HepG2 (cell line): ENCODE results near the gene ROMO1.

Experiments used
- CREM ChIP-seq, 2 experiments: sonication (generic) in 1 of 2; formaldehyde crosslinking in 1 of 2; IDR thresholded peaks; 2 replicates each; pipeline versions ENCODE4 v1.4.0 to v1.6.1; 2016 to 2020; ENCODE audit warnings: antibody characterized with exemption in 1 of 2, mild to moderate bottlenecking in 1 of 2, missing genetic modification reagents in 1 of 2
- CTCF ChIP-seq: sonication (generic); formaldehyde crosslinking; IDR thresholded peaks from 2 replicates; pipeline ENCODE4 v1.5.0; 2020; ENCODE audit warnings: mild to moderate bottlenecking, missing genetic modification reagents, moderate library complexity
- EP300 ChIP-seq, 3 experiments: sonication (generic) in 1 of 3; formaldehyde crosslinking in 1 of 3; IDR thresholded peaks; 2 replicates each; pipeline versions ENCODE4 v1.5.1 to v1.6.1; 2011 to 2020; ENCODE audit warnings: low read depth in 2 of 3, low read length in 2 of 3, borderline replicate concordance in 1 of 3, improper control_type of control experiment in 1 of 3, mild to moderate bottlenecking in 1 of 3, missing genetic modification reagents in 1 of 3, moderate library complexity in 1 of 3
- FOXA3 ChIP-seq: IDR thresholded peaks from 2 replicates; pipeline ENCODE4 v1.6.1; 2016; ENCODE audit warnings: missing genetic modification reagents, missing compliant biosample characterization
- PBX2 ChIP-seq: IDR thresholded peaks from 2 replicates; pipeline ENCODE4 v1.6.1; 2016; ENCODE audit warnings: control low read depth
- SIN3A ChIP-seq: IDR thresholded peaks from 2 replicates; pipeline ENCODE4 v1.6.1; 2011; ENCODE audit warnings: low read depth, mild to moderate bottlenecking, control low read depth, low read length, borderline replicate concordance
- SP4 ChIP-seq: sonication (generic); formaldehyde crosslinking; IDR thresholded peaks from 2 replicates; pipeline ENCODE4 v1.8.1; 2023; ENCODE audit warnings: mild to moderate bottlenecking, missing genetic modification reagents
- ZFAT ChIP-seq: sonication (generic); formaldehyde crosslinking; conservative IDR thresholded peaks from 2 replicates; pipeline ENCODE4 v1.8.1; 2023; ENCODE audit warnings: missing genetic modification reagents, inconsistent platforms
- ZNF549 ChIP-seq: sonication (generic); formaldehyde crosslinking; IDR thresholded peaks from 2 replicates; pipeline ENCODE4 v1.5.0; 2020; ENCODE audit warnings: missing genetic modification reagents
- ZNF576 ChIP-seq: sonication (generic); formaldehyde crosslinking; IDR thresholded peaks from 2 replicates; pipeline ENCODE4 v1.4.0; 2020; ENCODE audit warnings: mild to moderate bottlenecking, missing genetic modification reagents

GRCh38 chr20:35729283-35729807 lies 30.1 kb downstream of the ROMO1 start:
- TF ChIP-seq CTCF (CRISPR knock-in tag), result no peak
- TF ChIP-seq ZFAT, result no peak
- no peak for TF ChIP-seq ZNF576 (CRISPR knock-in tag)
- no peak for TF ChIP-seq EP300 (IDR thresholded peaks at IDR 0.05; ENCODE audit: low read depth in 2 of 2, low read length in 2 of 2)
- TF ChIP-seq EP300 (CRISPR knock-in tag; IDR thresholded peaks at IDR 0.05; ENCODE audit: borderline replicate concordance), result no peak
- no peak for TF ChIP-seq ZNF549 (CRISPR knock-in tag)
- no peak for TF ChIP-seq SIN3A
- no peak for TF ChIP-seq PBX2 (CRISPR knock-in tag)
- TF ChIP-seq CREM (IDR thresholded peaks at IDR 0.05), result no peak
- no peak for TF ChIP-seq CREM (CRISPR knock-in tag; IDR thresholded peaks at IDR 0.05)
- no peak for TF ChIP-seq SP4 (CRISPR knock-in tag)
- no peak for TF ChIP-seq FOXA3 (CRISPR knock-in tag)
